ENCODE results near the gene RNASE9. TPM values are rescaled to one million over a fixed set of nuclear protein-coding genes. Genes with fewer than 3 reads are reported as not detected.
"Not testable (repeated sequence)": the region's sequence is repeated elsewhere in the genome, so short reads cannot be mapped to it uniquely, and the experiment has no call there.

The RNASE9 gene
- total RNA-seq, 2 donors from 2014 or later, result not detected

GRCh38 chr14:20583142-20583541, 22.3 kb upstream of the RNASE9 start:
- Histone ChIP-seq H3K4me3 (no peak overlapping the region), H3K27ac (no peak overlapping the region), H3K9me3 (no peaks in the 10 kb centered on the region), H3K36me3 (no peaks in the 10 kb centered on the region), H3K4me1 (no peaks in the 10 kb centered on the region), H3K27me3 (no peaks in the 10 kb centered on the region)
- TF ChIP-seq, protein P1, sequence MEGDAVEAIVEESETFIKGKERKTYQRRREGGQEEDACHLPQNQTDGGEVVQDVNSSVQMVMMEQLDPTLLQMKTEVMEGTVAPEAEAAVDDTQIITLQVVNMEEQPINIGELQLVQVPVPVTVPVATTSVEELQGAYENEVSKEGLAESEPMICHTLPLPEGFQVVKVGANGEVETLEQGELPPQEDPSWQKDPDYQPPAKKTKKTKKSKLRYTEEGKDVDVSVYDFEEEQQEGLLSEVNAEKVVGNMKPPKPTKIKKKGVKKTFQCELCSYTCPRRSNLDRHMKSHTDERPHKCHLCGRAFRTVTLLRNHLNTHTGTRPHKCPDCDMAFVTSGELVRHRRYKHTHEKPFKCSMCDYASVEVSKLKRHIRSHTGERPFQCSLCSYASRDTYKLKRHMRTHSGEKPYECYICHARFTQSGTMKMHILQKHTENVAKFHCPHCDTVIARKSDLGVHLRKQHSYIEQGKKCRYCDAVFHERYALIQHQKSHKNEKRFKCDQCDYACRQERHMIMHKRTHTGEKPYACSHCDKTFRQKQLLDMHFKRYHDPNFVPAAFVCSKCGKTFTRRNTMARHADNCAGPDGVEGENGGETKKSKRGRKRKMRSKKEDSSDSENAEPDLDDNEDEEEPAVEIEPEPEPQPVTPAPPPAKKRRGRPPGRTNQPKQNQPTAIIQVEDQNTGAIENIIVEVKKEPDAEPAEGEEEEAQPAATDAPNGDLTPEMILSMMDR (IDR thresholded peaks at IDR 0.05), result no peak
- DNase-seq (ENCODE audit: low spot score), result no peak

DNA sequence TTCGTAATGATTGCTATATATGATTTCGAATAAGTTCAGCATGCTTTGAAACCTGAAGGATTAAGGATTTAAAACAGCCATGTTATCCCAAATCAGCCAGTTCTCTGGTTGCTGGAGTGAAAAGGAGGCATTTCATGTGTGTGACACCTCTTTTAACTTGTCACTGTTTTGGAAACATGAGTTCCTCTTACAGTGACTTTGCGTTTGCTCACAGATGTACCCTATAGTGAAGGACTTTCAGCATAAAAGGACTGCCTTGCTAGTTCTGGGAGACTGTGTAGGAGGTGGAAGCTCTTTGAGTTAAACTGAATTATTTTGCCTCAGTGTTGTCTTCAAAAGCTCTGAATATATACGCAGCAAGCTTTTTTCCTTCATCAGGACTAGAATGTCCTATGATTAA, 19.4 kb upstream of the RNASE9 start:
- no peaks in the 10 kb centered on the region for H3K9me3 ChIP-seq
- no peaks in the 10 kb centered on the region for H3K4me1 ChIP-seq
- TF ChIP-seq, protein P1 (IDR thresholded peaks at IDR 0.05), result no peak
- no peaks in the 10 kb centered on the region for H3K36me3 ChIP-seq
- no peak overlapping the region for H3K4me3 ChIP-seq
- H3K27me3 ChIP-seq, result no peaks in the 10 kb centered on the region
- no peak overlapping the region for H3K27ac ChIP-seq
- DNase-seq (ENCODE audit: low spot score), result no peak

DNA sequence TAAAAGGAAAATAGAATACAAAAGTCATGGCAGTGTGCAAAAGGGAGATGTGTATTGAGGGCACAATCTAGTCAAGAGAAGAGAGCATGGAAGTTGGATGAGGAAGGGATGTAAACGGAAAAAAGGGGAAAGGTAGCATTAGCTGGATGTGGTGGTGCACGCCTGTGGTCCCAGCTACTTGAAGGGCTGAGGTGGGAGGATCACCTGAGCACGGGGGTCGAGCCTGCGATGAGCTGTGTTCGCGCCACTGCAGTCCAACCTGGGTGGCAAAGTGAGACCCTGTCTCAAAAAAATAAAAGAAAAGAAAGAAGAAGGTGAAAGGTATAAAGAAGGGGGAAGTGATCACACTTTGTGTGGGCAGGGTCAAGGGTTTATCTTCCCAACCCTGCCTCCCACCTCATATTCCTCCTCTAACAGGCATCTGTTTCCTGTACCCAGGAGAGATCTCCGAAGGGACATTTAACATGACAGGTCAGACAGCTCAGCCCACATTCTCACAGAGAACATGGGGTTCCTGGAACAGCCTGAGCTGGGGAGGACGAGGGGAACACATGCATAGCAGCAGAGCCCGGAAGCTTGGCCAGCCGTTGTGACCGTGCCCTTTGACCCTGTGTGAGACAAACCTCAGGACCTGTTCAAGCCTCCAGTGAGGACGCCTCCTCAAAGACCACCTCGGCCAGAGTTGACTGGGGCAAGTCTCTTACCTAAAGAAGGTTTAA, 18.1 kb upstream of the RNASE9 start:
- DNase-seq (ENCODE audit: low spot score), result no peak
- no peak overlapping the region for H3K27ac ChIP-seq
- H3K4me3 ChIP-seq, result no peak overlapping the region
- H3K36me3 ChIP-seq, result no peaks in the 10 kb centered on the region
- TF ChIP-seq, protein P1 (IDR thresholded peaks at IDR 0.05), result no peak
- no peaks in the 10 kb centered on the region for H3K9me3 ChIP-seq
- H3K4me1 ChIP-seq, result no peaks in the 10 kb centered on the region
- no peaks in the 10 kb centered on the region for H3K27me3 ChIP-seq

DNA sequence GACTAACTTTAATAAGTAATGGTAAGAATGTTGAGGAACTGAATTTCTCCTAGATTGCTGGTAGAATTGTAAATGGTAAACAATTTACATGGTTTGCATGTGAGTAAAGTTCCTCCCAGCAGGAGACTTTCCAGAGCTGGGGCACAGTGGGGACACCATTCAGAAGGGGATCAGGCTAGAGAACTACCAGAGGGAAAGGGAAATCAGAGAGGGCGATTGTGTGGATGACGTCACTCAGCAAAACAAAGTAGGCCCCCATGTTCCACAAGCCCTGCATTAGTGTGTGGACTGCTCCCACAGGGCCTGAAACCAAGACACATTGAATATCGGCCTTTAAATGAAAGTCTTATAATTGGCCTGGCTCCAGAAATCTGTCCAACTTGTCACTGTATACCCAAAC, 17.5 kb upstream of the RNASE9 start:
- Histone ChIP-seq H3K9me3 (no peaks in the 10 kb centered on the region), H3K36me3 (no peaks in the 10 kb centered on the region), H3K4me1 (no peaks in the 10 kb centered on the region), H3K4me3 (no peak overlapping the region), H3K27ac (no peak overlapping the region), H3K27me3 (no peaks in the 10 kb centered on the region)
- TF ChIP-seq, protein P1 (IDR thresholded peaks at IDR 0.05), result no peak
- DNase-seq (ENCODE audit: low spot score), result no peak

DNA sequence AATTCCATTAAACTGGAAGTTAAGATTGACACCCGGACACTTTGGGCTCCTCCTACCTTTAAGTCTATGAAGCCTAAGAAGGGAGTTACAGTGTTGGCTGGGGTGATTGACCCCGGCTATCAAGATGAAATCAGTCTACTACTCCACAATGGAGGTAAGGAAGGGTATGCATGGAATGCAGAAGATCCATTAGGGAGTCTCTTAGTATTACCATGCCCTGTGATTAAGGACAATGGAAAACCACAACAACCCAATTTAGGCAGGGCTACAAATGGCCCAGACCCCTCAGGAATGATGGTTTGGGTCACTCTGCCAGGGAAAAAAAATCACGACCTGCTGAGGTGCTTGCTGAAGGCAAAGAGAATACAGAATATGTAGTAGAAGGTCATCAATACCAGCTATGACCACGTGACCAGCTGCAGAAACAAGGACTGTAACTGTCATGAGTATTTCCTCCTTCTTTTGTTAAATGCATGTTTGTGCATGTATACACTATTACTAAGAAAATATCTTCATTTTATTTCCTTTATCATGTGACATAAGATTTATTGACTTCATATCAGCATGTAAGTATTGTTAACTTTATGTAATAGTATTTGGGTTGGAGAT, 11.6 kb upstream of the RNASE9 start:
- not testable (repeated sequence) for H3K4me3 ChIP-seq; H3K27me3 ChIP-seq; H3K36me3 ChIP-seq; H3K27ac ChIP-seq; H3K4me1 ChIP-seq; DNase-seq (ENCODE audit: low spot score)
- H3K9me3 ChIP-seq, result peaks cover 6 to 20% of the 10 kb centered on the region in 2 donors

GRCh38 chr14:20570720-20571119, 9.9 kb upstream of the RNASE9 start:
- not testable (repeated sequence) for H3K27ac ChIP-seq; H3K4me3 ChIP-seq; H3K36me3 ChIP-seq; H3K27me3 ChIP-seq; H3K4me1 ChIP-seq; DNase-seq (ENCODE audit: low spot score)
- peaks cover 6 to 20% of the 10 kb centered on the region in 2 donors for H3K9me3 ChIP-seq

DNA sequence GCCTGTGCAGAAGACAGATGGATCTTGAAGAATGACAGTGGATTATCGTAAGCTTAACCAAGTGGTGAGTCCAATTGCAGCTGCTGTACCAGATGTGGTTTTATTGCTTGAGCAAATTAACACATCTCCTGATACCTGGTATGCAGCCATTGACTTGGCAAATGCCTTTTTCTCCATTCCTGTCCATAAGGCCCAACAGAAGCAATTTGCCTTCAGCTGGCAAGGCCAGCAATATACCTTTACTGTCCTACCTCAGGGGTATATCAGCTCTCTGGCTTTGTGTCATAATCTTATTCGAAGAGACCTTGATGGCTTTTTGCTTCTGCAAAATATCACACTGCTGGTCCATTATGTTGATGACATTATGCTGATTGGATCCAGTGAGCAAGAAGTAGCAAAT, 9.0 kb upstream of the RNASE9 start:
- H3K27ac ChIP-seq; H3K4me1 ChIP-seq; H3K36me3 ChIP-seq; H3K27me3 ChIP-seq; DNase-seq (ENCODE audit: low spot score); H3K4me3 ChIP-seq: not testable (repeated sequence)
- peaks cover 6 to 20% of the 10 kb centered on the region in 2 donors for H3K9me3 ChIP-seq

Data from right atrium auricular region (tissue), 2 donors.